Measurements from ENCODE around the gene CD19.

DNA sequence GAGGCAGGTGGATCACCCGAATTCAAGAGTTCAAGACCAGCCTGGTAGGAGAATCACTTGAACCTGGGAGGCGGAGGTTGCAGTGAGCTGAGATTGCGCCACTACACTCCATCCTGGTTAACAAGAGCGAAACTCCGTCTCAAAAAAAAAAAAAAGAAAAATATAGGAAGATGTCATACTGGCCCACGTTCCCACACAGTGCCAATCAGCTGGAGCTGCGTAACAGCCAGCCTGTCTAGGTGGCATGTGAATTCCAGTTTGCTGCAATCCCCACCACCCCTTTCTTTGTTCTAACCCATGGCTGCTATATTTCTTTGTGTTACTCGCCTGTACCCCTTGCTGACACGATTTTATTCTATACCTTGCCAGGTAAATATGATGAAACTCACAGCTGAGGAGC, 26.4 kb downstream of the CD19 start:
- TF ChIP-seq, protein P1, sequence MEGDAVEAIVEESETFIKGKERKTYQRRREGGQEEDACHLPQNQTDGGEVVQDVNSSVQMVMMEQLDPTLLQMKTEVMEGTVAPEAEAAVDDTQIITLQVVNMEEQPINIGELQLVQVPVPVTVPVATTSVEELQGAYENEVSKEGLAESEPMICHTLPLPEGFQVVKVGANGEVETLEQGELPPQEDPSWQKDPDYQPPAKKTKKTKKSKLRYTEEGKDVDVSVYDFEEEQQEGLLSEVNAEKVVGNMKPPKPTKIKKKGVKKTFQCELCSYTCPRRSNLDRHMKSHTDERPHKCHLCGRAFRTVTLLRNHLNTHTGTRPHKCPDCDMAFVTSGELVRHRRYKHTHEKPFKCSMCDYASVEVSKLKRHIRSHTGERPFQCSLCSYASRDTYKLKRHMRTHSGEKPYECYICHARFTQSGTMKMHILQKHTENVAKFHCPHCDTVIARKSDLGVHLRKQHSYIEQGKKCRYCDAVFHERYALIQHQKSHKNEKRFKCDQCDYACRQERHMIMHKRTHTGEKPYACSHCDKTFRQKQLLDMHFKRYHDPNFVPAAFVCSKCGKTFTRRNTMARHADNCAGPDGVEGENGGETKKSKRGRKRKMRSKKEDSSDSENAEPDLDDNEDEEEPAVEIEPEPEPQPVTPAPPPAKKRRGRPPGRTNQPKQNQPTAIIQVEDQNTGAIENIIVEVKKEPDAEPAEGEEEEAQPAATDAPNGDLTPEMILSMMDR (IDR thresholded peaks at IDR 0.05) = no peak
- TF ChIP-seq POLR2AphosphoS5 (IDR thresholded peaks at IDR 0.05; ENCODE audit: insufficient read depth in 1 of 2, low read depth in 1 of 2) = no peak
